Measurements from ENCODE around the gene SSBP2.

DNA sequence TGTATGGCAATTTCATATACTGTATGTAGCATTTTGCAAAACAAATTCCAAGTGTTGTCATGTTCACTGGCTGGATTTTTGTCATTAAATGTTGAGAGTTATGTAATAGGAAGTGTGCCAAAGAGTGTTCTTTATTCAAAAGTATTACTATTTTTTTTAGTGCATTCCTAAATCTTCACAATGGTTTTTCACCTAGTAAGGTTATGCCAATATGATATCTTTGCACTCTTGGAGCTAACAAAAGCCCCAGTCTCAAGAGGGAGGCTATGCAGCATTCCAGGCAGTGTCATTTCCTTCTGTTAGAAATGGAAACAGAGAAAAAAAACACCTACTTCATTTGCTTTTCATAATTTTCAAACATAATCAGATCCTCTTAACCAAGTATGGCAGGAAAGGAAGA, 5.1 kb upstream of the SSBP2 start:
- TF ChIP-seq, protein P1, sequence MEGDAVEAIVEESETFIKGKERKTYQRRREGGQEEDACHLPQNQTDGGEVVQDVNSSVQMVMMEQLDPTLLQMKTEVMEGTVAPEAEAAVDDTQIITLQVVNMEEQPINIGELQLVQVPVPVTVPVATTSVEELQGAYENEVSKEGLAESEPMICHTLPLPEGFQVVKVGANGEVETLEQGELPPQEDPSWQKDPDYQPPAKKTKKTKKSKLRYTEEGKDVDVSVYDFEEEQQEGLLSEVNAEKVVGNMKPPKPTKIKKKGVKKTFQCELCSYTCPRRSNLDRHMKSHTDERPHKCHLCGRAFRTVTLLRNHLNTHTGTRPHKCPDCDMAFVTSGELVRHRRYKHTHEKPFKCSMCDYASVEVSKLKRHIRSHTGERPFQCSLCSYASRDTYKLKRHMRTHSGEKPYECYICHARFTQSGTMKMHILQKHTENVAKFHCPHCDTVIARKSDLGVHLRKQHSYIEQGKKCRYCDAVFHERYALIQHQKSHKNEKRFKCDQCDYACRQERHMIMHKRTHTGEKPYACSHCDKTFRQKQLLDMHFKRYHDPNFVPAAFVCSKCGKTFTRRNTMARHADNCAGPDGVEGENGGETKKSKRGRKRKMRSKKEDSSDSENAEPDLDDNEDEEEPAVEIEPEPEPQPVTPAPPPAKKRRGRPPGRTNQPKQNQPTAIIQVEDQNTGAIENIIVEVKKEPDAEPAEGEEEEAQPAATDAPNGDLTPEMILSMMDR (IDR thresholded peaks at IDR 0.05; ENCODE audit: borderline replicate concordance, extremely low read depth, low read length, poor library complexity, severe bottlenecking) = no peak
- no peak for TF ChIP-seq EZH2 (IDR thresholded peaks at IDR 0.05; ENCODE audit: borderline replicate concordance, low read depth, low read length, severe bottlenecking)
